Lower leg skin (tissue), 3 donors: ENCODE results near the gene DEGS2.

ENCODE experiments used
- POLR2A ChIP-seq, 2 donors: fragments of 450-650 bp; IDR thresholded peaks; one replicate each; pipeline ENCODE4 v1.6.1; 2016 to 2017; ENCODE audit warnings: antibody characterized with exemption in 2 of 2, mild to moderate bottlenecking in 1 of 2, moderate library complexity in 1 of 2
- TF ChIP-seq, protein P1 (sequence below), 3 donors: fragments of 450-650 bp; IDR thresholded peaks; one replicate each; pipeline ENCODE4 v1.5.1; 2016; ENCODE audit warnings: antibody characterized with exemption in 3 of 3, mild to moderate bottlenecking in 3 of 3, moderate library complexity in 2 of 3

DNA sequence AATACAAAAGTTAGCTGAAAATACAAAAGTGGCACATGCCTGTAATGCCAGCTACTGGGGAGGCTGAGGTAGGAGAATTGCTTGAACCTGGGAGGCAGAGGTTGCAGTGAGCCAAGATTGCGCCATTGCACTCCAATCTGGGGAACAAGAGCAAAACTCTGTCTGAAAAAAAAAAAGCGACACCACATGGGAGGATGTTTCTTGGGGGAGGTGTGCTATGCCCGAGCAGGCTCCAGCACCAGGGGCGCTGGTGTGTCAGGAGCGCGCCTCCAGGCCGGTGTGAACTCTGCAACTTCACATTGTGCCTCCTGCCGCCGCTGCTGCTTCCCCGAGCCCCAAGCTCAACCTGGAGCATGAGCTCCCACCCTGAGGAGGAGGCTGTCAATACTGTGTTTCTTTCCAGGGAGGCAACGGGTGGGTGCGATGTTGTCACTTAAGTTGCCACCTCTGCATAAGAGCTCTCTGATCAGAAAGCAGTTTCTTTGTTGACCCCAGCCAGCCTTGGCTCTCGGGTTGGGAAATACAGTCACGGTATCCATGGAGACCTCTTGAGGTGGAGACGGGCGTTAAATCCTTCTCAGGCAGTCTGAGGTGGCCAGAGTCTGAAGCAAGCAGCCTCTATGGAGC lies 18.9 kb downstream of the DEGS2 start:
- TF ChIP-seq POLR2A (IDR thresholded peaks at IDR 0.05), result no peak
- TF ChIP-seq, protein P1, sequence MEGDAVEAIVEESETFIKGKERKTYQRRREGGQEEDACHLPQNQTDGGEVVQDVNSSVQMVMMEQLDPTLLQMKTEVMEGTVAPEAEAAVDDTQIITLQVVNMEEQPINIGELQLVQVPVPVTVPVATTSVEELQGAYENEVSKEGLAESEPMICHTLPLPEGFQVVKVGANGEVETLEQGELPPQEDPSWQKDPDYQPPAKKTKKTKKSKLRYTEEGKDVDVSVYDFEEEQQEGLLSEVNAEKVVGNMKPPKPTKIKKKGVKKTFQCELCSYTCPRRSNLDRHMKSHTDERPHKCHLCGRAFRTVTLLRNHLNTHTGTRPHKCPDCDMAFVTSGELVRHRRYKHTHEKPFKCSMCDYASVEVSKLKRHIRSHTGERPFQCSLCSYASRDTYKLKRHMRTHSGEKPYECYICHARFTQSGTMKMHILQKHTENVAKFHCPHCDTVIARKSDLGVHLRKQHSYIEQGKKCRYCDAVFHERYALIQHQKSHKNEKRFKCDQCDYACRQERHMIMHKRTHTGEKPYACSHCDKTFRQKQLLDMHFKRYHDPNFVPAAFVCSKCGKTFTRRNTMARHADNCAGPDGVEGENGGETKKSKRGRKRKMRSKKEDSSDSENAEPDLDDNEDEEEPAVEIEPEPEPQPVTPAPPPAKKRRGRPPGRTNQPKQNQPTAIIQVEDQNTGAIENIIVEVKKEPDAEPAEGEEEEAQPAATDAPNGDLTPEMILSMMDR (IDR thresholded peaks at IDR 0.05), result no peak
